Memory B cell (primary cell): ENCODE results near the gene NOL7.
A peak's percentile ranks its signal among the peaks of the same experiment; 100 is the strongest.

Source experiments
- ATAC-seq: fragments of 150-1000 bp; cut with Tn5 transposase; 2 replicates; pipeline ENCODE4 v1.10.0; 2021; ENCODE audit warnings: low read depth, mild to moderate bottlenecking, moderate library complexity
- DNase-seq, 2 donors: peaks; one replicate each; pipeline ENCODE4 v3.0.0; 2022; ENCODE audit warnings: low spot score in 2 of 2
- H3K27ac Mint-ChIP-seq: one replicate; pipeline ENCODE4 v1.8.0; 2022; ENCODE audit warnings: mild to moderate bottlenecking, moderate library complexity, mixed read lengths
- H3K27me3 Mint-ChIP-seq: one replicate; pipeline ENCODE4 v1.8.0; 2022; ENCODE audit warnings: mixed read lengths
- H3K36me3 Mint-ChIP-seq: one replicate; pipeline ENCODE4 v1.8.0; 2022; ENCODE audit warnings: mild to moderate bottlenecking, mixed read lengths
- H3K4me1 Mint-ChIP-seq: one replicate; pipeline ENCODE4 v1.8.0; 2022; ENCODE audit warnings: mixed read lengths
- H3K4me3 Mint-ChIP-seq: one replicate; pipeline ENCODE4 v1.8.0; 2022; ENCODE audit warnings: mild to moderate bottlenecking, moderate library complexity, mixed read lengths
- H3K9me3 Mint-ChIP-seq: one replicate; pipeline ENCODE4 v1.8.0; 2022; ENCODE audit warnings: mixed read lengths

Gene NOL7

DNA sequence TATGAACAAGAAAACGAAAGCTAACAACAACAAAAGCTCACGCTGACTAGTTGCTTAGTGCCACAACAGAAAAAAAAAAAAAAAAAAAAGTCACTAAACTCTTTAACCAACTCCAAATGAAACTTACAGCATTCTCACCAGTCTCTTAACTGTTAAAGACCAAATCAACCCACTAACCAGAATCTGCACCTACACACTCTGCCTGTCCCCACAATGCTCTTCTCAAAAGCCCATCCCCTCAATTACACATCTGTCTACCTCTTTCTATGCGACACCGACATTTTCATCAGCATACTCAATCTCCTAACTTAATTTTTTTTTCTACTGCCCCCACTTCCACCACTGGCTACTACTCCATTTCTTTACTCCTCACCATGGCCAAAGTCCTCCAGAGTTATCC, 34.3 kb downstream of the NOL7 start:
- H3K9me3 Mint-ChIP-seq: no peaks in the 10 kb centered on the region
- no peak overlapping the region for H3K4me3 Mint-ChIP-seq
- no peak for DNase-seq
- peaks cover 13% of the 10 kb centered on the region for H3K36me3 Mint-ChIP-seq
- H3K27me3 Mint-ChIP-seq: no peaks in the 10 kb centered on the region
- no peak overlapping the region for H3K27ac Mint-ChIP-seq
- H3K4me1 Mint-ChIP-seq: peaks cover 9% of the 10 kb centered on the region
- no peak for ATAC-seq

DNA sequence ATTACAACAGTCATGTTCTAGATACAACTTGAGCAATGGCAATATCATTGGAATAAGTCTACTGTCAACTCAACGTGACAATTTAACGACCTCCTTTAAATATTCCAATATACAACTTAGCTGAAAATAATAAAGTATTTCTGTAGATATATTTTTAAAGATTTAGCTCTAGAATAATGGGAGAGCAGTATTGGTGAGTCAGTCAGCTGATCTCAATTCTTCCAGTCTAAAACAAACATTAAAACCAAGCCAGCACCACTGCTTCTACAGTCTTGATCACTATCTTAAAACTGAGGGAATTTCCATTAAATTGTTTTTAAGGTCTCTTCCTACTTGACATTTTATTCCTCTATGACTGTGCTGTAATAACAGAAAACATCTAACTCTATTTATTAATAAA, 38.2 kb downstream of the NOL7 start:
- no peak overlapping the region for H3K4me3 Mint-ChIP-seq
- no peaks in the 10 kb centered on the region for H3K27me3 Mint-ChIP-seq
- no peaks in the 10 kb centered on the region for H3K9me3 Mint-ChIP-seq
- ATAC-seq (no peak), DNase-seq (no peak)
- peaks cover 14% of the 10 kb centered on the region for H3K36me3 Mint-ChIP-seq
- peaks cover 9% of the 10 kb centered on the region for H3K4me1 Mint-ChIP-seq
- H3K27ac Mint-ChIP-seq: no peak overlapping the region

- DNase-seq: no peak
- no peak for ATAC-seq
- H3K27me3 Mint-ChIP-seq: no peaks in the 10 kb centered on the region
- H3K27ac Mint-ChIP-seq: no peak overlapping the region
- no peak overlapping the region for H3K4me3 Mint-ChIP-seq
- H3K36me3 Mint-ChIP-seq: peaks cover 12% of the 10 kb centered on the region
- peaks cover 7% of the 10 kb centered on the region for H3K4me1 Mint-ChIP-seq
- no peaks in the 10 kb centered on the region for H3K9me3 Mint-ChIP-seq
These were observed 39.4 kb downstream of the NOL7 start for GRCh38 chr6:13654496-13654895.

- DNase-seq (no peak), ATAC-seq (no peak)
- Mint-ChIP-seq H3K4me1 (peaks cover 10% of the 10 kb centered on the region), H3K36me3 (peaks cover 7% of the 10 kb centered on the region), H3K27me3 (no peaks in the 10 kb centered on the region), H3K27ac (no peak overlapping the region), H3K9me3 (no peaks in the 10 kb centered on the region), H3K4me3 (no peak overlapping the region)
These were observed 40.6 kb downstream of the NOL7 start for GRCh38 chr6:13655700-13656099.

DNA sequence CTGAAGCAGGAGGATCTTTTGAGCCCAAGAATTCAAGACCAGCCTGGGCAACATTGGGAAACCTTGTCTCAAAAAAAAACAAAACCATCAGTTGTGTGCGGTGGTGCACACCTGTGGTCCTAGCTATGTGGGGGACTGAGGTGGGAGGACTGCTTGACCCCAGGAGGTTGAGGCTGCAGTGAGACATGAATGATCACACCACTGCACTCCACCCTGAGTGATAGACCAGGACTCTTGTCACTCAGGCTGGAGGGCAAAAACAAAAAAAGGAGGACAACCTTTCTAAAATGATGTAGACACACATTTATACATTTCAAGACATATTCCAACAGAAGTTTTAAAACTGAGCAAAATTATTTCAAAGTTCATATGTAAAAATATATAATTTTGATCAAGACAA, 45.1 kb downstream of the NOL7 start:
- no peaks in the 10 kb centered on the region for H3K27me3 Mint-ChIP-seq

GRCh38 chr6:13660893-13661292, 45.8 kb downstream of the NOL7 start:
- Mint-ChIP-seq H3K4me1 (peaks cover 39% of the 10 kb centered on the region), H3K27ac (no peak overlapping the region), H3K36me3 (peaks cover 3% of the 10 kb centered on the region), H3K27me3 (no peaks in the 10 kb centered on the region), H3K9me3 (no peaks in the 10 kb centered on the region), H3K4me3 (no peak overlapping the region)
- ATAC-seq (no peak), DNase-seq (no peak)

More for the DNA sequence above, 45.1 kb downstream of the NOL7 start:
- no peak for ATAC-seq
- peaks cover 36% of the 10 kb centered on the region for H3K4me1 Mint-ChIP-seq
- no peaks in the 10 kb centered on the region for H3K9me3 Mint-ChIP-seq
- H3K4me3 Mint-ChIP-seq: no peak overlapping the region
- DNase-seq: no peak
- H3K36me3 Mint-ChIP-seq: peaks cover 3% of the 10 kb centered on the region
- H3K27ac Mint-ChIP-seq: peak overlapping the region; percentile 41

DNA sequence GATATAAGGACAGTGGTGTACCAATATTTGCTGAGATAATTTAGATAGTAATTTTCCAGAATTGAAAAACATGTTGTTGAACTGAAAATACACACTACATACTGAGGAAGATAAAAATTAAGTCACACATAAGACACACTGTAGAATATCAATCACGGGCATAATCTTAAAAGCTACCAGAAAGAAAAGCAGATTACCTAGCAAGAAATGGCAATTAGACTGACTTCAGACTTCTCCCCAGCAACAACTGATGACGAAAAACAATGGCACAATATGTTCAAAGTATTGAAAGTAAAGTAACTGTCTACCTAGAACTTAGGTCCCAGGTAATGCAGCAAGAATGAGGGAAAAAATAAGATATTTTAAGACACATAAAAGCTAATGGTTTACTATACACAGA, 46.5 kb downstream of the NOL7 start:
- no peaks in the 10 kb centered on the region for H3K27me3 Mint-ChIP-seq
- H3K9me3 Mint-ChIP-seq: no peaks in the 10 kb centered on the region
- ATAC-seq (no peak), DNase-seq (no peak)
- peaks cover under 1% of the 10 kb centered on the region for H3K36me3 Mint-ChIP-seq
- H3K4me3 Mint-ChIP-seq: no peak overlapping the region
- H3K27ac Mint-ChIP-seq: peak overlapping the region; percentile 39
- peaks cover 40% of the 10 kb centered on the region for H3K4me1 Mint-ChIP-seq

- peak overlapping the region; percentile 71 for H3K27ac Mint-ChIP-seq
- no peak for ATAC-seq
- H3K9me3 Mint-ChIP-seq: no peaks in the 10 kb centered on the region
- H3K4me3 Mint-ChIP-seq: no peak overlapping the region
- H3K4me1 Mint-ChIP-seq: peaks cover 42% of the 10 kb centered on the region
- H3K27me3 Mint-ChIP-seq: no peaks in the 10 kb centered on the region
- DNase-seq: no peak
- H3K36me3 Mint-ChIP-seq: no peaks in the 10 kb centered on the region
These were observed 47.7 kb downstream of the NOL7 start for GRCh38 chr6:13662651-13663334.

DNA sequence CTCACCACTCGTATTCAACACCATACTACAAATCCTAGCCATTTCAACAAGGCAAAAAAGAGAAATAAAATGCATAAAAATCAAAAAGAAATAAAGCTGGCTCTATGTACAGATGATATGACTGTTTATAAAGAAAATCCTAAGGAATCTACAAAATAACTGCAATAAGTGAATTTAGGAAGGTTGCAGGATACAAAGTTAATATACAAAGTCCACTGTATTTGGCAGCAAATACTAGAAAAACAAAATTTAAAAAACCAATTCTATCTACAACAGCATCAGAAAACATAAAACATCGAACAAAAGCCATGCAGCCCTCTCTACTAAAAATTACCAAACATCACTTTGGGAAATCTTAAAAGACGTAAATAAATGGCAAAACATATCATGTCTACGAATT, 48.9 kb downstream of the NOL7 start:
- DNase-seq: no peak
- no peak overlapping the region for H3K27ac Mint-ChIP-seq
- H3K4me1 Mint-ChIP-seq: peaks cover 47% of the 10 kb centered on the region
- no peaks in the 10 kb centered on the region for H3K27me3 Mint-ChIP-seq
- no peak for ATAC-seq
- H3K9me3 Mint-ChIP-seq: no peaks in the 10 kb centered on the region
- H3K36me3 Mint-ChIP-seq: no peaks in the 10 kb centered on the region
- no peak overlapping the region for H3K4me3 Mint-ChIP-seq

GRCh38 chr6:13664703-13665352, 49.7 kb downstream of the NOL7 start:
- H3K27ac Mint-ChIP-seq: no peak overlapping the region
- no peak for ATAC-seq
- no peak overlapping the region for H3K4me3 Mint-ChIP-seq
- no peaks in the 10 kb centered on the region for H3K9me3 Mint-ChIP-seq
- H3K4me1 Mint-ChIP-seq: peaks cover 47% of the 10 kb centered on the region
- DNase-seq: no peak
- no peaks in the 10 kb centered on the region for H3K36me3 Mint-ChIP-seq
- no peaks in the 10 kb centered on the region for H3K27me3 Mint-ChIP-seq

DNA sequence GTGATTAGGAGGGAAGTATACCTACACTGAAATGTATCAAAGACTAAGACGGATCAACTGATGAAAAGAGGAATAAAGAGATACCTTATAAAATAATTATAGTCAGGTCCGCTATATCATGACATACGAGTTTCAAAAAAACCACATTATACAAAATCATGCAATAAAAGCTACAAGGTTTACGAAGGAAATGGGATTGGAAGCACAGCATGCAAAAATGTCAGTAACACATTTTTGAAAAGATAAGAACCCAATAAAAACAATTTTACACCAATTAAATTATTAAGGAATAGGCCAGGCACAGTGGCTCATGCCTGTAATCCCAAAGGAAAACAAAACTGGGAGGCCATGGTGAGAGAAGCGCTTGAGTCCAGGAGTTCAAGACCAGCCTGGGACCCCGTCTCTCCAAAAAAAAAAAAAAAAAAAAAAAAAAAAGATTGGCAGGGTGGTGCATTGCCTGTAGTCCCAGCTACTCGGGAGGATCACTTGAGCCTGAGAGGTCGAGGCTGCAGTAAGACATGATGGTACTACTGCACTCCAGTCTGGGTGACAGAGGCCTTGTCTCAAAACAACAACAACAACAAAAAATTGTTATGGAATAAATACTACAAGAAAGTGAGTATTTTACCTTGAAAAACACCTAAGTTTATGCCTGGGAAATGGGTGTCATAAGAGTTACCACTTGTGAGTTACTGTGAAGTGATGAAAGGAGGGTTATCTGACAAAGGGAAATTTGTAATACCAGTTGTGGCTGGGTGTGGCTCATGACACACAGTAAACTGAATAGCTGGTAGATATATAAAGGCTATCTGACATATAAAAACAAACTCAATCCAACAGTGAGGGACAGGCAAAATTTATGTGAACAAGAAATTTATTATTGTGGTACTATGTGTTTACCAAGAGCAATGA, 51.3 kb downstream of the NOL7 start:
- Mint-ChIP-seq H3K36me3 (peaks cover 2% of the 10 kb centered on the region), H3K27ac (no peak overlapping the region), H3K4me3 (no peak overlapping the region), H3K27me3 (no peaks in the 10 kb centered on the region), H3K4me1 (peaks cover 37% of the 10 kb centered on the region), H3K9me3 (no peaks in the 10 kb centered on the region)
- ATAC-seq: no peak
- DNase-seq: no peak

GRCh38 chr6:13667655-13668054, 52.5 kb downstream of the NOL7 start:
- H3K9me3 Mint-ChIP-seq: no peaks in the 10 kb centered on the region
- H3K4me1 Mint-ChIP-seq: peaks cover 38% of the 10 kb centered on the region
- H3K36me3 Mint-ChIP-seq: peaks cover 2% of the 10 kb centered on the region
- no peak for ATAC-seq
- no peak overlapping the region for H3K27ac Mint-ChIP-seq
- no peak overlapping the region for H3K4me3 Mint-ChIP-seq
- DNase-seq: no peak
- H3K27me3 Mint-ChIP-seq: no peaks in the 10 kb centered on the region

DNA sequence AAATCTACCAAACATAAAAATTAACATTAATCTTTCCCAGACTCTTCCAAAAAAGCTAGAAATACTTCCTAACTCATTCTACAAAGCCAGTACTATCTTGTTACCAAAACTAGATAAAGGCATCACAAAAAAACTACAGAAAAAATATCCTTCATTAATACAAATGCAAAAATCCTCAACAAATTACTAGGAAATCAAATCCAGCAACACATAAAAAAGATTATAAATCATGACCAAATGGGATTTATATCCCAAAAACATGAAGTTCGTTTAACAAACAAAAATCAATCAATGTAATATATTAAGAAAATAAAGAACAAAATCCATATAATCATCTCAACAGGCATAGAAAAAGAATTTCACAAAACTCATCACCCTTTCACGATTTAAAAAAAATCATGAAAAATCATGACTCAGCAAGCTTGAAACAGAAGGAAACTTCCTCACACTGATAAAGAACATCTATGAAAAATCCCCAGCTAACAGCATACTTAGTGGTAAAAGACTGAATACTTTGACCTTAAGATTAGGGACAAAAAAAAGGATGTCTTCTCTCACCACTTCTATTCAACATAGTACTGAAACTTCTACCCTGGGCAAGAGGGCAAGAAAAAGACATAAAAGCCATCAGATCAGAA, 53.3 kb downstream of the NOL7 start:
- Mint-ChIP-seq H3K27me3 (no peaks in the 10 kb centered on the region), H3K27ac (no peak overlapping the region), H3K36me3 (peaks cover 6% of the 10 kb centered on the region), H3K9me3 (no peaks in the 10 kb centered on the region), H3K4me1 (peaks cover 40% of the 10 kb centered on the region), H3K4me3 (no peak overlapping the region)
- ATAC-seq: peak; percentile 29
- no peak for DNase-seq

DNA sequence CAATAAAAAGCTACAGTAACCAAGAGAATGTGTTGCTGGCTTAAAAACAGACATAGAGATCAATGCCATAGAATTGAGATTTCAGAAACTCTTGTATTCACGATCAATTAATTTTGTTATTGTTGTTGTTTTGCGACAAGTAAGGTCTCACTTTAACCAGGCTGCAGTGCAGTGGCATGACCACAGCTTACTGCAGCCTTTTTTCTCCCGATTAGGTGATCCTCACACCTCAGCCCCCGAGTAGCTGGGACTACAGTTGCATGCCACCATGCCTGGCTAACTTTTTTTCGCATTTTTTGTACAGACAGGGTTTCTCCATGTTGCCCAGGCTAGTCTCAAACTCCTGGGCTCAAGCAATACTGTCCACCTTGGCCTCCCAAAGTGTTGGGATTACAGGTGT, 54.3 kb downstream of the NOL7 start:
- peaks cover 32% of the 10 kb centered on the region for H3K4me1 Mint-ChIP-seq
- DNase-seq: no peak
- ATAC-seq: no peak
- no peak overlapping the region for H3K27ac Mint-ChIP-seq
- no peaks in the 10 kb centered on the region for H3K27me3 Mint-ChIP-seq
- H3K4me3 Mint-ChIP-seq: no peak overlapping the region
- H3K36me3 Mint-ChIP-seq: peaks cover 6% of the 10 kb centered on the region
- no peaks in the 10 kb centered on the region for H3K9me3 Mint-ChIP-seq
